Thoracic aorta (tissue), 2 donors: ENCODE data around the gene GPATCH2L. TPM values are rescaled to one million over a fixed set of nuclear protein-coding genes. Genes with fewer than 3 reads are reported as not detected.

Experiments
- ATAC-seq: fragments of 150-250 bp; one replicate; pipeline ENCODE4 v1.8.0; 2017; ENCODE audit warnings: low read depth; ENCODE audit not compliant: insufficient number of reproducible peaks, low FRiP score
- DNase-seq: peaks from one replicate; pipeline ENCODE4 v3.0.0-alpha.2; 2020; ENCODE audit warnings: low spot score
- H3K27ac ChIP-seq, 2 donors: fragments of 200-600 bp; sonication (generic); 1 replicate in 1 of 2; 2 replicates in 1 of 2; pipeline ENCODE4 v1.5.1; 2016; ENCODE audit warnings: mild to moderate bottlenecking in 2 of 2, moderate library complexity in 2 of 2
- H3K27me3 ChIP-seq: fragments of 200-600 bp; sonication (generic); replicated peaks from 2 replicates; pipeline ENCODE4 v1.6.0; 2016; ENCODE audit warnings: mild to moderate bottlenecking; ENCODE audit not compliant: insufficient read depth
- H3K36me3 ChIP-seq: fragments of 200-600 bp; sonication (generic); one replicate; pipeline ENCODE4 v1.5.1; 2016
- H3K4me1 ChIP-seq, 2 donors: fragments of 200-600 bp; sonication (generic); 1 replicate in 1 of 2; 2 replicates in 1 of 2; pipeline versions ENCODE4 v1.5.1 to v1.6.0; 2016; ENCODE audit warnings: low read depth in 2 of 2, mild to moderate bottlenecking in 1 of 2; ENCODE audit not compliant: control insufficient read depth in 1 of 2
- H3K4me3 ChIP-seq: fragments of 200-600 bp; sonication (generic); 2 replicates; pipeline ENCODE4 v1.5.1; 2016; ENCODE audit warnings: mild to moderate bottlenecking
- H3K9me3 ChIP-seq: fragments of 200-600 bp; sonication (generic); 2 replicates; pipeline ENCODE4 v1.5.1; 2016
- CTCF ChIP-seq: fragments of 200-600 bp; sonication (generic); IDR thresholded peaks from one replicate; pipeline ENCODE4 v1.5.1; 2019; ENCODE audit warnings: antibody characterized with exemption
- total RNA-seq, 2 donors: library from RNA; depleted of rRNA; stranded (reverse); fragments of >200 nt; gene quantifications; one replicate each; pipeline versions ENCODE4 v1.1.0 to v1.2.3, GENCODE V29; 2016

Gene GPATCH2L
- total RNA-seq, 2 donors from 2014 or later, result 29.9 to 124 TPM

GRCh38 chr14:76201162-76201561 is 49.4 kb downstream of the GPATCH2L start:
- Histone ChIP-seq H3K9me3 (no peaks in the 10 kb centered on the region), H3K27ac (no peak overlapping the region), H3K4me1 (no peaks in the 10 kb centered on the region), H3K27me3 (no peaks in the 10 kb centered on the region), H3K36me3 (peaks cover 37% of the 10 kb centered on the region), H3K4me3 (no peak overlapping the region)
- TF ChIP-seq CTCF, result no peak
- DNase-seq (no peak), ATAC-seq (no peak)

GRCh38 chr14:76203086-76204001 is 51.6 kb downstream of the GPATCH2L start:
- no peak for TF ChIP-seq CTCF
- DNase-seq (no peak), ATAC-seq (no peak)
- Histone ChIP-seq H3K27ac (no peak overlapping the region), H3K4me1 (no peaks in the 10 kb centered on the region), H3K9me3 (no peaks in the 10 kb centered on the region), H3K36me3 (peaks cover 22% of the 10 kb centered on the region), H3K4me3 (no peak overlapping the region), H3K27me3 (no peaks in the 10 kb centered on the region)

GRCh38 chr14:76204461-76205230 is 52.9 kb downstream of the GPATCH2L start:
- Histone ChIP-seq H3K4me1 (no peaks in the 10 kb centered on the region), H3K27ac (no peak overlapping the region), H3K36me3 (peaks cover 17% of the 10 kb centered on the region), H3K9me3 (no peaks in the 10 kb centered on the region), H3K4me3 (no peak overlapping the region), H3K27me3 (no peaks in the 10 kb centered on the region)
- DNase-seq (no peak), ATAC-seq (no peak)
- TF ChIP-seq CTCF, result no peak

GRCh38 chr14:76205708-76206107 is 54.0 kb downstream of the GPATCH2L start:
- Histone ChIP-seq H3K9me3 (no peaks in the 10 kb centered on the region), H3K27me3 (no peaks in the 10 kb centered on the region), H3K27ac (no peak overlapping the region), H3K4me3 (no peak overlapping the region), H3K36me3 (peaks cover 14% of the 10 kb centered on the region), H3K4me1 (no peaks in the 10 kb centered on the region)
- DNase-seq (no peak), ATAC-seq (no peak)
- TF ChIP-seq CTCF, result no peak

- no peak for ATAC-seq
- TF ChIP-seq CTCF, result no peak
Observed at GRCh38 chr14:76208340-76208739, 56.6 kb downstream of the GPATCH2L start.

More at GRCh38 chr14:76208340-76208739, 56.6 kb downstream of the GPATCH2L start:
- Histone ChIP-seq H3K4me1 (no peaks in the 10 kb centered on the region), H3K27ac (no peak overlapping the region), H3K9me3 (peaks cover under 1% of the 10 kb centered on the region), H3K36me3 (peaks cover 1% of the 10 kb centered on the region), H3K4me3 (no peak overlapping the region), H3K27me3 (no peaks in the 10 kb centered on the region)
- no peak for DNase-seq
